Testis (tissue), 2 donors: ENCODE results near the gene DOCK9.

ENCODE experiments used
- CTCF ChIP-seq, 3 experiments: fragments of 450-650 bp in 2 of 3; fragments of 200-600 bp in 1 of 3; sonication (generic) in 1 of 3; IDR thresholded peaks; one replicate each; pipeline ENCODE4 v1.5.1; 2016 to 2019; ENCODE audit warnings: antibody characterized with exemption in 3 of 3, mild to moderate bottlenecking in 2 of 3, moderate library complexity in 1 of 3
- POLR2A ChIP-seq: fragments of 450-650 bp; IDR thresholded peaks from one replicate; pipeline ENCODE4 v1.6.1; 2017; ENCODE audit warnings: antibody characterized with exemption, mild to moderate bottlenecking, moderate library complexity

- TF ChIP-seq CTCF (IDR thresholded peaks at IDR 0.05) (no peak), POLR2A (no peak)
These were observed 176.0 kb downstream of the DOCK9 start for GRCh38 chr13:98801626-98802418.
